ENCODE results near the gene TREML2.

DNA sequence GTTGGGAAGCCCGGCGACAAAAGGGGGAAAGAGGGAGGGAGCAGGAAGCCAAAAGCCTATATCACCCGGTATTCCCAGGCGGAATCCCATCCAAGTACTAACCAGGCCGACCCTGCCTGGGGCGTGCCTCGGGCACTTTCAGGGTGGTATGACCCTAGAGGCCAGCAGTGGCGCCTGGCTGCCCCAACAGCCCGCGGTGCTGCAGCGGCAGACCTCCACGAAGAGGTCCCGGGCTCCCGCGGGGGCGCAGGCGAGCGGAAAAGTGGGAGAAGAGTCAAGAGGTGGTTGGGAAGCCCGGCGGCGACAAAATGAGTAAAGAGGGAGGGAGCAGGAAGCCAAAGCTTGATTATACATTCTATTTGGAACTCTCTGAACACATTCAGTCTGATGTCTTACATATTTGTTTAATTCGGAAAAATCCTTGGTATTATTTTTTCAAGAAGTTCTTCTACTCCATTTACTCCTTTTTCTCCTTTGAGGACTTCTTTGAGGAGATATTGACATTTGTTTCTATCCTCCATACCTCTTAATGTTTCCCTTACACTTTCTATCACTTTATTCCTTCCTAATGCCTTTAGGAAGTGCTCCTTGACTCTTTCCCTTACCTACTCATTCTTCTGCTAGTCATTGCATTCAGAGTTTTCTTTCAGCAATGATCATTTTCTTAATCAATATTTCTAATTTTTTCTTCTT is 38.7 kb upstream of the TREML2 start:
- TF ChIP-seq YY1 (IDR thresholded peaks at IDR 0.05; ENCODE audit: insufficient read depth, insufficient read length), result no peak
- TF ChIP-seq ZNF274 (IDR thresholded peaks at IDR 0.05; ENCODE audit: low read depth, low read length), result no peak
- no peak for TF ChIP-seq SUZ12 (IDR thresholded peaks at IDR 0.05; ENCODE audit: extremely low read depth, insufficient read depth, insufficient read length)
